Keratinocyte (primary cell): ENCODE results near the gene KRT8. TPM values are rescaled to one million over a fixed set of nuclear protein-coding genes. Genes with fewer than 3 reads are reported as not detected.

Source experiments
- DNase-seq: peaks from one replicate; pipeline ENCODE4 v3.0.0-alpha.2; 2011; ENCODE audit warnings: low read depth, missing footprints, low spot score
- FAIRE-seq: peaks from 2 replicates; lab custom pipeline; 2011; peaks lifted over from hg19 to GRCh38; lab: Jason Lieb, UNC
- H2AFZ ChIP-seq: 2 replicates; pipeline ENCODE4 v1.6.0; 2012; ENCODE audit warnings: low read length, control low read depth, inconsistent platforms; ENCODE audit not compliant: control insufficient read depth
- H3K27ac ChIP-seq: 2 replicates; pipeline ENCODE4 v1.5.1; 2011; ENCODE audit warnings: low read length; ENCODE audit not compliant: control insufficient read depth, insufficient read depth
- H3K27me3 ChIP-seq: 3 replicates; pipeline ENCODE4 v1.6.0; 2011; ENCODE audit warnings: low read length; ENCODE audit not compliant: control insufficient read depth, insufficient read depth; ENCODE audit errors: extremely low read depth
- H3K36me3 ChIP-seq, 2 experiments: 2 replicates in 1 of 2; 3 replicates in 1 of 2; pipeline ENCODE4 v1.5.1; 2011; ENCODE audit warnings: low read length in 2 of 2, mild to moderate bottlenecking in 1 of 2; ENCODE audit not compliant: control insufficient read depth in 2 of 2, insufficient read depth in 2 of 2; ENCODE audit errors: extremely low read depth in 1 of 2
- H3K4me1 ChIP-seq: 3 replicates; pipeline ENCODE4 v1.5.1; 2011; ENCODE audit warnings: low read length; ENCODE audit not compliant: control insufficient read depth, insufficient read depth; ENCODE audit errors: extremely low read depth
- H3K4me2 ChIP-seq: 3 replicates; pipeline ENCODE4 v1.6.0; 2011; ENCODE audit warnings: low read depth, low read length; ENCODE audit not compliant: control insufficient read depth, insufficient read depth; ENCODE audit errors: extremely low read depth
- H3K4me3 ChIP-seq, 3 experiments: fragments of 200-600 bp in 1 of 3; sonication (generic) in 1 of 3; 2 replicates in 2 of 3; 3 replicates in 1 of 3; pipeline ENCODE4 v1.5.1; 2011 to 2016; ENCODE audit warnings: low read length in 3 of 3, mild to moderate bottlenecking in 3 of 3, control low read depth in 2 of 3, inconsistent platforms in 1 of 3, low read depth in 1 of 3, mixed read lengths in 1 of 3, mixed run types in 1 of 3, moderate library complexity in 1 of 3; ENCODE audit not compliant: control insufficient read depth in 2 of 3, insufficient read depth in 2 of 3; ENCODE audit errors: extremely low read depth in 1 of 3
- H3K79me2 ChIP-seq: 2 replicates; pipeline ENCODE4 v1.6.0; 2012; ENCODE audit warnings: low read length; ENCODE audit not compliant: control insufficient read depth, insufficient read depth
- H3K9ac ChIP-seq: 3 replicates; pipeline ENCODE4 v1.6.0; 2011; ENCODE audit warnings: low read length; ENCODE audit not compliant: control insufficient read depth, insufficient read depth; ENCODE audit errors: extremely low read depth
- H3K9me1 ChIP-seq: 3 replicates; pipeline ENCODE4 v1.6.0; 2011; ENCODE audit warnings: low read length; ENCODE audit not compliant: control insufficient read depth, insufficient read depth; ENCODE audit errors: extremely low read depth
- H3K9me3 ChIP-seq: 2 replicates; pipeline ENCODE4 v1.5.1; 2012; ENCODE audit warnings: low read depth, low read length; ENCODE audit not compliant: control insufficient read depth
- H4K20me1 ChIP-seq: 3 replicates; pipeline ENCODE4 v1.6.0; 2011; ENCODE audit warnings: low read length; ENCODE audit not compliant: control insufficient read depth, insufficient read depth; ENCODE audit errors: extremely low read depth
- EZH2 ChIP-seq: IDR thresholded peaks from one replicate; pipeline ENCODE4 v1.6.1; 2012; ENCODE audit warnings: inconsistent platforms, mild to moderate bottlenecking, low read length, moderate library complexity
- dilution Hi-C: fragments of 300-500 bp; cut with MboI; formaldehyde crosslinking; loops from one replicate; pipeline ENCODE4 v1.7.0; 2020; ENCODE audit warnings: low sequenced_read_pairs; ENCODE audit not compliant: extremely low pct_ligation_motif_present
- polyA plus RNA-seq, 5 experiments: library from polyadenylated mRNA; depleted of rRNA in 3 of 5; stranded (reverse) in 3 of 5; stranded (forward) in 1 of 5; unstranded in 1 of 5; fragments of >200 nt; gene quantifications; 1 replicate in 1 of 5; 2 replicates in 3 of 5; 3 replicates in 1 of 5; pipeline versions ENCODE4 v1.2.1 to v1.2.3, GENCODE V29; 2011 to 2012; ENCODE audit warnings: missing spikeins in 2 of 5, low read depth in 1 of 5, low replicate concordance in 1 of 5
- TF ChIP-seq, protein P1 (sequence below), 3 experiments: IDR thresholded peaks in 1 of 3; conservative IDR thresholded peaks in 1 of 3; optimal IDR thresholded peaks in 1 of 3; 2 replicates in 2 of 3; 3 replicates in 1 of 3; pipeline versions ENCODE3 to v1.5.1; 2011; ENCODE audit warnings: low read length in 3 of 3, mild to moderate bottlenecking in 3 of 3, moderate library complexity in 2 of 3, control low read depth in 1 of 3, inconsistent platforms in 1 of 3; ENCODE audit not compliant: insufficient read depth in 2 of 3; ENCODE audit errors: extremely low read depth in 1 of 3

KRT8 gene
- polyA plus RNA-seq, 1 donor (not counting 4 experiments of a cell fraction or from before 2014, with no cell fraction given) = 151 TPM

DNA sequence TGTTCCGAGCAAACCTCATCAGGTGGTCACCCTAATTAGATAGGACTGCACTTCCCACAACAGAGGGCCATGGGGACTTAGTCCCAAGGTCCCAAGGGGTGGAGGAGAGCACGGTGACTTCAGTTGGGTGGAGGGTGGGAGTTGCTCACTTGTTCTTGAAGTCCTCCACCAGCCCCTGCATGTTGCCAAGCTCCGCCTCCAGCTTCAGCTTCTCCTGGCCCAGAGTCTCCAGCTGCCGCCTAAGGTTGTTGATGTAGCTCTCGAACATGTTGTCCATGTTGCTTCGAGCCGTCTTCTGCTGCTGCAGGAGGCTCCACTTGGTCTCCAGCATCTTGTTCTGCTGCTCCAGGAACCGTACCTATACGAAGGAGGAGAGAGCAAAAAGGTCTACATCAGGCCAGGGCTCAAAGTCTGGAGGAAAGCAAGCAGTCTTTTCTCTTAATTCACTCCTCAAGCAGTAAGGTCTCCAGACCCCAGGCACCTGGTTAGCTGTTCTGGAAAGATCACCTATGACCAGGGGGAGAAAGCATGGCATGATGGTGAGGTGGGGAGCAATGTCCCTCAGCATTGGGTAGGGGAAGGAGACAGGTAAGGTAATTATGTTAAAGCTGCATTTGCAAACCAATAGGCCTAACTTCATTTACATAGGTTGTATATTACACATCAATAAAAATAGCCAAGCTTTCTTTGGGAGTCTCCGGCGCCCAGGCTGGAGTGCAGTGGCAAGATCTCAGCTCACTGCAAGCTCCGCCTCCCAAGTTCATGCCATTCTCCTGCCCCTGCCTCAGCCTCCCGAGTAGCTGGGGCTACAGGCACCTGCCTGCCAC is 2.9 kb downstream of the KRT8 start:
- Histone ChIP-seq H3K4me2 (no peak overlapping the region), H3K36me3 (peaks cover 9 to 32% of the 10 kb centered on the region in 2 experiments), H3K9ac (no peak overlapping the region), H3K27ac (no peak overlapping the region), H3K27me3 (peaks cover 3% of the 10 kb centered on the region), H4K20me1 (no peaks in the 10 kb centered on the region), H2AFZ (no peak overlapping the region), H3K4me1 (peaks cover 19% of the 10 kb centered on the region), H3K9me1 (no peaks in the 10 kb centered on the region), H3K4me3 (no peak overlapping the region), H3K79me2 (no peaks in the 10 kb centered on the region), H3K9me3 (no peaks in the 10 kb centered on the region)
- no peak for DNase-seq
- TF ChIP-seq EZH2 = no peak
- TF ChIP-seq, protein P1, sequence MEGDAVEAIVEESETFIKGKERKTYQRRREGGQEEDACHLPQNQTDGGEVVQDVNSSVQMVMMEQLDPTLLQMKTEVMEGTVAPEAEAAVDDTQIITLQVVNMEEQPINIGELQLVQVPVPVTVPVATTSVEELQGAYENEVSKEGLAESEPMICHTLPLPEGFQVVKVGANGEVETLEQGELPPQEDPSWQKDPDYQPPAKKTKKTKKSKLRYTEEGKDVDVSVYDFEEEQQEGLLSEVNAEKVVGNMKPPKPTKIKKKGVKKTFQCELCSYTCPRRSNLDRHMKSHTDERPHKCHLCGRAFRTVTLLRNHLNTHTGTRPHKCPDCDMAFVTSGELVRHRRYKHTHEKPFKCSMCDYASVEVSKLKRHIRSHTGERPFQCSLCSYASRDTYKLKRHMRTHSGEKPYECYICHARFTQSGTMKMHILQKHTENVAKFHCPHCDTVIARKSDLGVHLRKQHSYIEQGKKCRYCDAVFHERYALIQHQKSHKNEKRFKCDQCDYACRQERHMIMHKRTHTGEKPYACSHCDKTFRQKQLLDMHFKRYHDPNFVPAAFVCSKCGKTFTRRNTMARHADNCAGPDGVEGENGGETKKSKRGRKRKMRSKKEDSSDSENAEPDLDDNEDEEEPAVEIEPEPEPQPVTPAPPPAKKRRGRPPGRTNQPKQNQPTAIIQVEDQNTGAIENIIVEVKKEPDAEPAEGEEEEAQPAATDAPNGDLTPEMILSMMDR (optimal IDR thresholded peaks at IDR 0.05 in 1 of 3, IDR thresholded peaks at IDR 0.05 in 1 of 3, conservative IDR thresholded peaks at IDR 0.05 in 1 of 3; ENCODE audit: extremely low read depth in 1 of 3, insufficient read depth in 2 of 3, low read length in 3 of 3) = no peak
- FAIRE-seq = no peak
- dilution Hi-C loops = no loop called here

DNA sequence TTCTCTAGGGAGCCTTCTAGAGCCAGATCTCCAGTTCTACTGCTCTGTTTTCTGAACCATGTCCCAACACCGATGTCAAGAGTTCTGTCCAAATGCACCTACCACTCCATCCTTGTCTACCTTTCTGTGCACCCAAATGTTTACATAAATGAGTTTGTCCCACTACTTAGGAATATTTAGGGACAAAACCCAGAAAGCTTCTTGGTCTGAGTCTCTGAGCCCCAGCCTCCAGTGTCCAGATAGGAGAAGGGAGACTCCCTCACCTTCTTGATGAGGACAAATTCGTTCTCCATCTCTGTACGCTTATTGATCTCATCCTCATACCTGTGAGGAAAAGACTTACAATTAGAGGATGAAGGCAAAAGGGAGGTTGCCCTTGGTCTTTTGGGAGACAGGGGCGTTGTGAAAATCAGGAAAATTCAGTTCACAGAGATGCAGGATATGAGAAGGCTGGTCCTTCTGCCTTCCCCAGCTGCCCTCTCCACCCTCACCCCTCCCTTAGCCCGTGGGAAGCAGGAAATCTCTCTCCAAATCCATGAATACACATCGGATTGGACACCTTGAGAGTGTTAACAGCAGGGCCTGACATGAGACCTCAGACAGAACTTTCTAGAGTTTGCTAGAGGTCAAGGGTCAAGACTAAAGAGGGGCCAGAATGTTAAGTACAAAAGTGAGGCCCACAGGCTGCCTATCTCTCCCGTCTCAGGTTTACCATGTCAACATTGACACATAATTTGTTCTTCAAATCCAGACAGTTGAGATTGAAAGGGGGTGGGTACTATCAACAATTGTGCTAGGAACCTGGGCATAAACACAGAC is 3.8 kb downstream of the KRT8 start:
- peaks cover 9 to 32% of the 10 kb centered on the region in 2 experiments for H3K36me3 ChIP-seq
- no peak overlapping the region for H3K4me3 ChIP-seq
- no peaks in the 10 kb centered on the region for H4K20me1 ChIP-seq
- DNase-seq (no peak), FAIRE-seq (no peak)
- H3K9me3 ChIP-seq = no peaks in the 10 kb centered on the region
- peaks cover 3% of the 10 kb centered on the region for H3K27me3 ChIP-seq
- H3K9me1 ChIP-seq = no peaks in the 10 kb centered on the region
- TF ChIP-seq, protein P1 (optimal IDR thresholded peaks at IDR 0.05 in 1 of 3, IDR thresholded peaks at IDR 0.05 in 1 of 3, conservative IDR thresholded peaks at IDR 0.05 in 1 of 3; ENCODE audit: extremely low read depth in 1 of 3, insufficient read depth in 2 of 3, low read length in 3 of 3) = no peak
- no peak for TF ChIP-seq EZH2
- H3K4me2 ChIP-seq = no peak overlapping the region
- H3K9ac ChIP-seq = no peak overlapping the region
- peaks cover 11% of the 10 kb centered on the region for H3K4me1 ChIP-seq
- dilution Hi-C loops = no loop called here
- no peaks in the 10 kb centered on the region for H3K79me2 ChIP-seq
- no peak overlapping the region for H3K27ac ChIP-seq
- no peak overlapping the region for H2AFZ ChIP-seq
